CD4-positive, alpha-beta T cell treated with Interleukin-12 subunit alpha and Interleukin-12 subunit beta, for 1 hour (primary cell): ENCODE results near the gene DKKL1.
A peak's percentile ranks its signal among the peaks of the same experiment; 100 is the strongest.

Experiments
- DNase-seq: peaks from one replicate; pipeline ENCODE4 v3.0.0-alpha.2; 2020

DKKL1 gene

GRCh38 chr19:49396738-49397505 lies 33.2 kb downstream of the DKKL1 start:
- no peak for DNase-seq

GRCh38 chr19:49398001-49398615 lies 34.4 kb downstream of the DKKL1 start:
- DNase-seq, result no peak

- no peak for DNase-seq
Observed at GRCh38 chr19:49398931-49399330, 35.3 kb downstream of the DKKL1 start.

GRCh38 chr19:49400029-49400428 lies 36.4 kb downstream of the DKKL1 start:
- no peak for DNase-seq

- DNase-seq, result no peak
Observed at GRCh38 chr19:49403404-49404187, 39.9 kb downstream of the DKKL1 start.

- no peak for DNase-seq
Observed at GRCh38 chr19:49407079-49407478, 43.4 kb downstream of the DKKL1 start.

- DNase-seq, result no peak
Observed at GRCh38 chr19:49407482-49408015, 43.9 kb downstream of the DKKL1 start.

- DNase-seq, result no peak
Observed at GRCh38 chr19:49408816-49409440, 45.3 kb downstream of the DKKL1 start.

- DNase-seq, result peak; percentile 41
Observed at GRCh38 chr19:49409441-49410029, 45.9 kb downstream of the DKKL1 start.

GRCh38 chr19:49411681-49412326 lies 48.1 kb downstream of the DKKL1 start:
- DNase-seq, result no peak

- DNase-seq, result no peak
Observed at GRCh38 chr19:49413348-49413747, 49.7 kb downstream of the DKKL1 start.

- no peak for DNase-seq
Observed at GRCh38 chr19:49414256-49414655, 50.6 kb downstream of the DKKL1 start.

GRCh38 chr19:49415102-49415809 lies 51.6 kb downstream of the DKKL1 start:
- DNase-seq, result no peak

GRCh38 chr19:49415810-49416200 lies 52.1 kb downstream of the DKKL1 start:
- no peak for DNase-seq

GRCh38 chr19:49417088-49417487 lies 53.4 kb downstream of the DKKL1 start:
- no peak for DNase-seq

- DNase-seq, result no peak
Observed at GRCh38 chr19:49418511-49418910, 54.8 kb downstream of the DKKL1 start.

- no peak for DNase-seq
Observed at GRCh38 chr19:49419173-49419572, 55.5 kb downstream of the DKKL1 start.

- DNase-seq, result no peak
Observed at GRCh38 chr19:49420227-49420626, 56.5 kb downstream of the DKKL1 start.

- DNase-seq, result peak; percentile 46
Observed at GRCh38 chr19:49421039-49421877, 57.6 kb downstream of the DKKL1 start.

GRCh38 chr19:49421878-49422202 lies 58.2 kb downstream of the DKKL1 start:
- no peak for DNase-seq
